Stomach (tissue), 4 donors: ENCODE data around the gene LINC01488.

ENCODE experiments used
- EP300 ChIP-seq: sonication (generic); formaldehyde crosslinking; IDR thresholded peaks from one replicate; pipeline ENCODE4 v1.6.1; 2017; ENCODE audit warnings: antibody characterized with exemption
- POLR2A ChIP-seq, 4 donors: fragments of 450-650 bp; IDR thresholded peaks; one replicate each; pipeline ENCODE4 v1.6.1; 2016; ENCODE audit warnings: antibody characterized with exemption in 4 of 4, control low read depth in 2 of 4, mild to moderate bottlenecking in 1 of 4, moderate library complexity in 1 of 4
- TF ChIP-seq, protein P1 (sequence below), 7 experiments: fragments of 450-650 bp in 4 of 7; fragments of 200-600 bp in 3 of 7; sonication (generic) in 3 of 7; IDR thresholded peaks; one replicate each; pipeline ENCODE4 v1.5.1; 2016 to 2019; ENCODE audit warnings: antibody characterized with exemption in 7 of 7, control low read depth in 2 of 7, mild to moderate bottlenecking in 1 of 7

GRCh38 chr11:69511358-69512055 lies 30.0 kb downstream of the LINC01488 start:
- TF ChIP-seq, protein P1, sequence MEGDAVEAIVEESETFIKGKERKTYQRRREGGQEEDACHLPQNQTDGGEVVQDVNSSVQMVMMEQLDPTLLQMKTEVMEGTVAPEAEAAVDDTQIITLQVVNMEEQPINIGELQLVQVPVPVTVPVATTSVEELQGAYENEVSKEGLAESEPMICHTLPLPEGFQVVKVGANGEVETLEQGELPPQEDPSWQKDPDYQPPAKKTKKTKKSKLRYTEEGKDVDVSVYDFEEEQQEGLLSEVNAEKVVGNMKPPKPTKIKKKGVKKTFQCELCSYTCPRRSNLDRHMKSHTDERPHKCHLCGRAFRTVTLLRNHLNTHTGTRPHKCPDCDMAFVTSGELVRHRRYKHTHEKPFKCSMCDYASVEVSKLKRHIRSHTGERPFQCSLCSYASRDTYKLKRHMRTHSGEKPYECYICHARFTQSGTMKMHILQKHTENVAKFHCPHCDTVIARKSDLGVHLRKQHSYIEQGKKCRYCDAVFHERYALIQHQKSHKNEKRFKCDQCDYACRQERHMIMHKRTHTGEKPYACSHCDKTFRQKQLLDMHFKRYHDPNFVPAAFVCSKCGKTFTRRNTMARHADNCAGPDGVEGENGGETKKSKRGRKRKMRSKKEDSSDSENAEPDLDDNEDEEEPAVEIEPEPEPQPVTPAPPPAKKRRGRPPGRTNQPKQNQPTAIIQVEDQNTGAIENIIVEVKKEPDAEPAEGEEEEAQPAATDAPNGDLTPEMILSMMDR (IDR thresholded peaks at IDR 0.05): no peak
- TF ChIP-seq EP300 (no peak), POLR2A (IDR thresholded peaks at IDR 0.05) (no peak)
